HepG2 (cell line): ENCODE measurements around the gene PSORS1C1. TPM values are rescaled to one million over a fixed set of nuclear protein-coding genes. Genes with fewer than 3 reads are reported as not detected.

Experiments
- CBX5 ChIP-seq: sonication (generic); formaldehyde crosslinking; IDR thresholded peaks from 2 replicates; pipeline ENCODE4 v1.4.0; 2020; ENCODE audit warnings: missing genetic modification reagents, borderline replicate concordance
- ELF1 ChIP-seq: sonication (generic); formaldehyde crosslinking; IDR thresholded peaks from 2 replicates; pipeline ENCODE4 v1.4.0; 2020; ENCODE audit warnings: missing genetic modification reagents
- KLF13 ChIP-seq: sonication (generic); formaldehyde crosslinking; IDR thresholded peaks from 2 replicates; pipeline ENCODE4 v1.4.0; 2020; ENCODE audit warnings: mild to moderate bottlenecking, missing genetic modification reagents
- MAFF ChIP-seq: IDR thresholded peaks from 2 replicates; pipeline ENCODE4 v1.6.1; 2011; ENCODE audit warnings: low read depth, low read length, improper control_type of control experiment
- RAD21 ChIP-seq: fragments of 450-650 bp; formaldehyde crosslinking; IDR thresholded peaks from 2 replicates; pipeline ENCODE4 v1.5.0; 2020; ENCODE audit warnings: mild to moderate bottlenecking
- SALL1 ChIP-seq: sonication (generic); formaldehyde crosslinking; IDR thresholded peaks from 2 replicates; pipeline ENCODE4 v1.8.0; 2022; ENCODE audit warnings: mild to moderate bottlenecking, missing genetic modification reagents
- SIX1 ChIP-seq: sonication (generic); formaldehyde crosslinking; IDR thresholded peaks from 2 replicates; pipeline ENCODE4 v1.4.0; 2020; ENCODE audit warnings: missing genetic modification reagents, borderline replicate concordance
- TBL1XR1 ChIP-seq: fragments of 150-350 bp; IDR thresholded peaks from 2 replicates; pipeline ENCODE4 v1.6.1; 2014; ENCODE audit warnings: borderline replicate concordance, low read length; ENCODE audit not compliant: partially characterized antibody
- ZFX ChIP-seq: sonication (generic); formaldehyde crosslinking; IDR thresholded peaks from 2 replicates; pipeline ENCODE4 v1.4.0; 2020; ENCODE audit warnings: mild to moderate bottlenecking, low read depth, missing genetic modification reagents, moderate library complexity
- ZFYVE20 ChIP-seq: sonication (generic); formaldehyde crosslinking; IDR thresholded peaks from 2 replicates; pipeline ENCODE4 v1.8.0; 2023; ENCODE audit warnings: low read depth, mild to moderate bottlenecking, moderate library complexity, missing genetic modification reagents, borderline replicate concordance
- ZNF225 ChIP-seq: sonication (generic); formaldehyde crosslinking; IDR thresholded peaks from 2 replicates; pipeline ENCODE4 v1.4.0; 2020; ENCODE audit warnings: mild to moderate bottlenecking, missing genetic modification reagents
- ZNF335 ChIP-seq: sonication (generic); formaldehyde crosslinking; IDR thresholded peaks from 2 replicates; pipeline ENCODE4 v1.4.0; 2020; ENCODE audit warnings: missing genetic modification reagents
- ZNF441 ChIP-seq: sonication (generic); formaldehyde crosslinking; IDR thresholded peaks from 2 replicates; pipeline ENCODE4 v1.7.0; 2021; ENCODE audit warnings: missing genetic modification reagents, borderline replicate concordance
- ZNF547 ChIP-seq: sonication (generic); formaldehyde crosslinking; IDR thresholded peaks from 2 replicates; pipeline ENCODE4 v1.5.1; 2020; ENCODE audit warnings: mild to moderate bottlenecking, missing genetic modification reagents
- polyA plus RNA-seq, 8 experiments: library from polyadenylated mRNA; depleted of rRNA in 3 of 8; stranded (reverse) in 7 of 8; unstranded in 1 of 8; fragments of >200 nt; fragmentation: Illumina TruSeq in 4 of 8; extraction: Trizol in 4 of 8; gene quantifications; 2 replicates each; pipeline versions ENCODE4 v1.2.1 to v1.2.3, GENCODE V29; 2011 to 2016; ENCODE audit warnings: low read depth in 4 of 8, missing spikeins in 1 of 8, mixed read lengths in 1 of 8; ENCODE audit not compliant: insufficient read depth in 1 of 8
- total RNA-seq, 5 experiments: library from RNA; depleted of rRNA; stranded (reverse); fragments of >200 nt; fragmentation: Illumina TruSeq; extraction: Trizol; gene quantifications; 2 replicates each; pipeline ENCODE4 v1.2.3, GENCODE V29; 2016; ENCODE audit warnings: low read depth in 1 of 5
- TF ChIP-seq, protein P1 (sequence below): sonication (generic); formaldehyde crosslinking; IDR thresholded peaks from 2 replicates; pipeline ENCODE4 v1.4.0; 2020; ENCODE audit warnings: mild to moderate bottlenecking, missing genetic modification reagents, borderline replicate concordance
- TF ChIP-seq, protein P2 (sequence below): IDR thresholded peaks from 2 replicates; pipeline ENCODE4 v1.6.1; 2016; ENCODE audit warnings: mild to moderate bottlenecking
- TF ChIP-seq, protein P3 (sequence below): sonication (generic); formaldehyde crosslinking; IDR thresholded peaks from 2 replicates; pipeline ENCODE4 v1.4.0; 2020; ENCODE audit warnings: mild to moderate bottlenecking, missing genetic modification reagents

Gene PSORS1C1
- total and polyA plus RNA-seq, 2 of the 13 experiments (the other 11 are each of a cell fraction or from before 2014, with no cell fraction given) = 0.01 to 0.02 TPM

DNA sequence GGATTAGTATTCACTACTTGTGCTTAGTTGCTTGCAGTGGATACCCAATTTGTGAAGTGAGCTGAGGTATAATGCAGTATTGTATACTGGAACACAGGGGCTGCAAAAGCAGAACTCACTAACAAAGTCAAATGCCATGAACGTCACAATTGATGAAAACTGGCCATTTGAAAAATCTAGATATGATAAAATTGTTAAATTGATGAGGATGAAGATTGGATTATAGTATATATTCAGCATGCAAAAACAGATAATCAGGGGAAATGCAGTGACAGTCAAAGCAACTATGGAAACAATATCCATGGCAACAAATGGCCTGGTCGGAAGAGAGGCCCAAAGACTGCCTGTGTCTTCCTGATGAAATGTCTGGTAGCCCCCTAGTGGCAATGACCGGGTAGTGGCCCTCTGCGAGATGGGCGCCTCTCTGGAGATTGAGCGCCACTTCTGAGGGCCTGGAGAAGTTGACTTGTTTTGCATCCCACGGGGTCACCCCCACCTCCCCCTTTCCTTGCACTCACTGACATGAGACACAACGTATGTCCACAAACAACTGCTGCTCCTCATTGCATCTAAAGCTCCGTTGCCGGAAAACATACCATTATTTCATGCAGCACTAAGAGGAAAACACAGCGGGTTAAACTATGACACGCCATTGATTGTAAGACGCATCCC lies 45.8 kb upstream of the PSORS1C1 start (continued):
- TF ChIP-seq, protein P1, sequence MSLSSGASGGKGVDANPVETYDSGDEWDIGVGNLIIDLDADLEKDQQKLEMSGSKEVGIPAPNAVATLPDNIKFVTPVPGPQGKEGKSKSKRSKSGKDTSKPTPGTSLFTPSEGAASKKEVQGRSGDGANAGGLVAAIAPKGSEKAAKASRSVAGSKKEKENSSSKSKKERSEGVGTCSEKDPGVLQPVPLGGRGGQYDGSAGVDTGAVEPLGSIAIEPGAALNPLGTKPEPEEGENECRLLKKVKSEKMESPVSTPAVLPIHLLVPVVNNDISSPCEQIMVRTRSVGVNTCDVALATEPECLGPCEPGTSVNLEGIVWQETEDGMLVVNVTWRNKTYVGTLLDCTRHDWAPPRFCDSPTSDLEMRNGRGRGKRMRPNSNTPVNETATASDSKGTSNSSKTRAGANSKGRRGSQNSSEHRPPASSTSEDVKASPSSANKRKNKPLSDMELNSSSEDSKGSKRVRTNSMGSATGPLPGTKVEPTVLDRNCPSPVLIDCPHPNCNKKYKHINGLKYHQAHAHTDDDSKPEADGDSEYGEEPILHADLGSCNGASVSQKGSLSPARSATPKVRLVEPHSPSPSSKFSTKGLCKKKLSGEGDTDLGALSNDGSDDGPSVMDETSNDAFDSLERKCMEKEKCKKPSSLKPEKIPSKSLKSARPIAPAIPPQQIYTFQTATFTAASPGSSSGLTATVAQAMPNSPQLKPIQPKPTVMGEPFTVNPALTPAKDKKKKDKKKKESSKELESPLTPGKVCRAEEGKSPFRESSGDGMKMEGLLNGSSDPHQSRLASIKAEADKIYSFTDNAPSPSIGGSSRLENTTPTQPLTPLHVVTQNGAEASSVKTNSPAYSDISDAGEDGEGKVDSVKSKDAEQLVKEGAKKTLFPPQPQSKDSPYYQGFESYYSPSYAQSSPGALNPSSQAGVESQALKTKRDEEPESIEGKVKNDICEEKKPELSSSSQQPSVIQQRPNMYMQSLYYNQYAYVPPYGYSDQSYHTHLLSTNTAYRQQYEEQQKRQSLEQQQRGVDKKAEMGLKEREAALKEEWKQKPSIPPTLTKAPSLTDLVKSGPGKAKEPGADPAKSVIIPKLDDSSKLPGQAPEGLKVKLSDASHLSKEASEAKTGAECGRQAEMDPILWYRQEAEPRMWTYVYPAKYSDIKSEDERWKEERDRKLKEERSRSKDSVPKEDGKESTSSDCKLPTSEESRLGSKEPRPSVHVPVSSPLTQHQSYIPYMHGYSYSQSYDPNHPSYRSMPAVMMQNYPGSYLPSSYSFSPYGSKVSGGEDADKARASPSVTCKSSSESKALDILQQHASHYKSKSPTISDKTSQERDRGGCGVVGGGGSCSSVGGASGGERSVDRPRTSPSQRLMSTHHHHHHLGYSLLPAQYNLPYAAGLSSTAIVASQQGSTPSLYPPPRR (CRISPR knock-in tag) = no peak
- TF ChIP-seq, protein P2, sequence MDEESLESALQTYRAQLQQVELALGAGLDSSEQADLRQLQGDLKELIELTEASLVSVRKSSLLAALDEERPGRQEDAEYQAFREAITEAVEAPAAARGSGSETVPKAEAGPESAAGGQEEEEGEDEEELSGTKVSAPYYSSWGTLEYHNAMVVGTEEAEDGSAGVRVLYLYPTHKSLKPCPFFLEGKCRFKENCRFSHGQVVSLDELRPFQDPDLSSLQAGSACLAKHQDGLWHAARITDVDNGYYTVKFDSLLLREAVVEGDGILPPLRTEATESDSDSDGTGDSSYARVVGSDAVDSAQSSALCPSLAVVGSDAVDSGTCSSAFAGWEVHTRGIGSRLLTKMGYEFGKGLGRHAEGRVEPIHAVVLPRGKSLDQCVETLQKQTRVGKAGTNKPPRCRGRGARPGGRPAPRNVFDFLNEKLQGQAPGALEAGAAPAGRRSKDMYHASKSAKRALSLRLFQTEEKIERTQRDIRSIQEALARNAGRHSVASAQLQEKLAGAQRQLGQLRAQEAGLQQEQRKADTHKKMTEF (CRISPR knock-in tag) = no peak
- TF ChIP-seq ZNF225 (CRISPR knock-in tag) (no peak), MAFF (no peak), SALL1 (CRISPR knock-in tag) (peak; percentile 50; the same call in 1 of the 2 replicates), ZNF547 (CRISPR knock-in tag) (0 out of 2 replicates have a peak, but pooled peaks have one; percentile 26), TBL1XR1 (no peak), ZNF335 (CRISPR knock-in tag) (0 out of 2 replicates have a peak, but pooled peaks have one; percentile 61), ELF1 (0 out of 2 replicates have a peak, but pooled peaks have one; percentile 33), ZNF441 (no peak), KLF13 (CRISPR knock-in tag) (no peak), RAD21 (CRISPR knock-in tag) (peak; percentile 53), ZFYVE20 (CRISPR knock-in tag) (no peak), CBX5 (0 out of 2 replicates have a peak, but pooled peaks have one; percentile 19), ZFX (peak; percentile 55; the same call in 1 of the 2 replicates), SIX1 (CRISPR knock-in tag) (no peak)
- TF ChIP-seq, protein P3, sequence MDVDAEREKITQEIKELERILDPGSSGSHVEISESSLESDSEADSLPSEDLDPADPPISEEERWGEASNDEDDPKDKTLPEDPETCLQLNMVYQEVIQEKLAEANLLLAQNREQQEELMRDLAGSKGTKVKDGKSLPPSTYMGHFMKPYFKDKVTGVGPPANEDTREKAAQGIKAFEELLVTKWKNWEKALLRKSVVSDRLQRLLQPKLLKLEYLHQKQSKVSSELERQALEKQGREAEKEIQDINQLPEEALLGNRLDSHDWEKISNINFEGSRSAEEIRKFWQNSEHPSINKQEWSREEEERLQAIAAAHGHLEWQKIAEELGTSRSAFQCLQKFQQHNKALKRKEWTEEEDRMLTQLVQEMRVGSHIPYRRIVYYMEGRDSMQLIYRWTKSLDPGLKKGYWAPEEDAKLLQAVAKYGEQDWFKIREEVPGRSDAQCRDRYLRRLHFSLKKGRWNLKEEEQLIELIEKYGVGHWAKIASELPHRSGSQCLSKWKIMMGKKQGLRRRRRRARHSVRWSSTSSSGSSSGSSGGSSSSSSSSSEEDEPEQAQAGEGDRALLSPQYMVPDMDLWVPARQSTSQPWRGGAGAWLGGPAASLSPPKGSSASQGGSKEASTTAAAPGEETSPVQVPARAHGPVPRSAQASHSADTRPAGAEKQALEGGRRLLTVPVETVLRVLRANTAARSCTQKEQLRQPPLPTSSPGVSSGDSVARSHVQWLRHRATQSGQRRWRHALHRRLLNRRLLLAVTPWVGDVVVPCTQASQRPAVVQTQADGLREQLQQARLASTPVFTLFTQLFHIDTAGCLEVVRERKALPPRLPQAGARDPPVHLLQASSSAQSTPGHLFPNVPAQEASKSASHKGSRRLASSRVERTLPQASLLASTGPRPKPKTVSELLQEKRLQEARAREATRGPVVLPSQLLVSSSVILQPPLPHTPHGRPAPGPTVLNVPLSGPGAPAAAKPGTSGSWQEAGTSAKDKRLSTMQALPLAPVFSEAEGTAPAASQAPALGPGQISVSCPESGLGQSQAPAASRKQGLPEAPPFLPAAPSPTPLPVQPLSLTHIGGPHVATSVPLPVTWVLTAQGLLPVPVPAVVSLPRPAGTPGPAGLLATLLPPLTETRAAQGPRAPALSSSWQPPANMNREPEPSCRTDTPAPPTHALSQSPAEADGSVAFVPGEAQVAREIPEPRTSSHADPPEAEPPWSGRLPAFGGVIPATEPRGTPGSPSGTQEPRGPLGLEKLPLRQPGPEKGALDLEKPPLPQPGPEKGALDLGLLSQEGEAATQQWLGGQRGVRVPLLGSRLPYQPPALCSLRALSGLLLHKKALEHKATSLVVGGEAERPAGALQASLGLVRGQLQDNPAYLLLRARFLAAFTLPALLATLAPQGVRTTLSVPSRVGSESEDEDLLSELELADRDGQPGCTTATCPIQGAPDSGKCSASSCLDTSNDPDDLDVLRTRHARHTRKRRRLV (CRISPR knock-in tag) = no peak
